Stomach (tissue), 4 donors: ENCODE measurements around the gene CTDSPL2.

Source experiments
- CTCF ChIP-seq, 7 experiments: fragments of 450-650 bp in 4 of 7; fragments of 200-600 bp in 3 of 7; sonication (generic) in 3 of 7; IDR thresholded peaks; one replicate each; pipeline ENCODE4 v1.5.1; 2016 to 2019; ENCODE audit warnings: antibody characterized with exemption in 7 of 7, control low read depth in 2 of 7, mild to moderate bottlenecking in 1 of 7
- EP300 ChIP-seq: sonication (generic); formaldehyde crosslinking; IDR thresholded peaks from one replicate; pipeline ENCODE4 v1.6.1; 2017; ENCODE audit warnings: antibody characterized with exemption
- POLR2A ChIP-seq, 4 donors: fragments of 450-650 bp; IDR thresholded peaks; one replicate each; pipeline ENCODE4 v1.6.1; 2016; ENCODE audit warnings: antibody characterized with exemption in 4 of 4, control low read depth in 2 of 4, mild to moderate bottlenecking in 1 of 4, moderate library complexity in 1 of 4
- POLR2AphosphoS5 ChIP-seq, 3 donors: sonication (generic); formaldehyde crosslinking; IDR thresholded peaks; one replicate each; pipeline ENCODE4 v1.6.1; 2016; ENCODE audit warnings: antibody characterized with exemption in 3 of 3

GRCh38 chr15:44536962-44537734 lies 109.7 kb downstream of the CTDSPL2 start, which contains the start of gene EIF3J:
- no peak for TF ChIP-seq CTCF (IDR thresholded peaks at IDR 0.05)
- no peak for TF ChIP-seq EP300
- peak; percentile 88 to 98 (median 97) for TF ChIP-seq POLR2AphosphoS5 (IDR thresholded peaks at IDR 0.05)
- TF ChIP-seq POLR2A (IDR thresholded peaks at IDR 0.05), result peak in 2 of 4 donors; percentile 66 to 75
